H9 (cell line): ENCODE data around the gene CFAP97D2. TPM values are rescaled to one million over a fixed set of nuclear protein-coding genes. Genes with fewer than 3 reads are reported as not detected.

Experiments
- DNase-seq: peaks from one replicate; pipeline ENCODE4 v3.0.0-alpha.2; 2017
- H2AFZ ChIP-seq: one replicate; pipeline ENCODE4 v1.6.1; 2013; ENCODE audit warnings: mild to moderate bottlenecking, low read length, control low read depth, moderate library complexity
- H2AK5ac ChIP-seq: 2 replicates; pipeline ENCODE4 v1.6.1; 2013; ENCODE audit warnings: low read length, control low read depth, mixed read lengths; ENCODE audit not compliant: insufficient read length
- H2BK120ac ChIP-seq: one replicate; pipeline ENCODE4 v1.6.1; 2013; ENCODE audit warnings: low read depth, mild to moderate bottlenecking, low read length, control low read depth, inconsistent platforms; ENCODE audit not compliant: poor library complexity, severe bottlenecking
- H2BK12ac ChIP-seq: 2 replicates; pipeline ENCODE4 v1.6.1; 2013; ENCODE audit warnings: low read length, control low read depth, mixed read lengths, low read depth; ENCODE audit not compliant: insufficient read length
- H2BK15ac ChIP-seq: 2 replicates; pipeline ENCODE4 v1.6.1; 2013; ENCODE audit warnings: low read depth, low read length, control low read depth
- H2BK20ac ChIP-seq: one replicate; pipeline ENCODE4 v1.6.1; 2013; ENCODE audit warnings: low read depth, mild to moderate bottlenecking, low read length, control low read depth, inconsistent platforms; ENCODE audit not compliant: poor library complexity, severe bottlenecking
- H2BK5ac ChIP-seq: 2 replicates; pipeline ENCODE4 v1.6.1; 2013; ENCODE audit warnings: low read length, control low read depth, mixed read lengths; ENCODE audit not compliant: insufficient read length
- H3K14ac ChIP-seq: 2 replicates; pipeline ENCODE4 v1.6.1; 2013; ENCODE audit warnings: low read length, control low read depth; ENCODE audit not compliant: insufficient read depth
- H3K18ac ChIP-seq: 2 replicates; pipeline ENCODE4 v1.6.1; 2013; ENCODE audit warnings: low read depth, mild to moderate bottlenecking, mixed read lengths, low read length, control low read depth; ENCODE audit not compliant: insufficient read length
- H3K23ac ChIP-seq: 2 replicates; pipeline ENCODE4 v1.6.1; 2013; ENCODE audit warnings: low read length, control low read depth, mixed read lengths, low read depth; ENCODE audit not compliant: insufficient read length
- H3K23me2 ChIP-seq: 2 replicates; pipeline ENCODE4 v1.6.1; 2013; ENCODE audit warnings: low read depth, mild to moderate bottlenecking, mixed read lengths, low read length, control low read depth; ENCODE audit not compliant: insufficient read length, poor library complexity, severe bottlenecking
- H3K27ac ChIP-seq: 2 replicates; pipeline ENCODE4 v1.5.1; 2013; ENCODE audit warnings: low read length, control low read depth, mixed read lengths, low read depth; ENCODE audit not compliant: insufficient read length
- H3K27me3 ChIP-seq: 2 replicates; pipeline ENCODE4 v1.6.1; 2013; ENCODE audit warnings: low read length, control low read depth, inconsistent platforms; ENCODE audit not compliant: insufficient read depth
- H3K4ac ChIP-seq: 2 replicates; pipeline ENCODE4 v1.6.1; 2013; ENCODE audit warnings: low read depth, mild to moderate bottlenecking, control low read depth, inconsistent platforms, low read length, moderate library complexity
- H3K4me1 ChIP-seq: 2 replicates; pipeline ENCODE4 v1.6.1; 2013; ENCODE audit warnings: low read length, control low read depth, inconsistent platforms; ENCODE audit not compliant: insufficient read depth
- H3K4me2 ChIP-seq: 2 replicates; pipeline ENCODE4 v1.6.1; 2013; ENCODE audit warnings: low read length, control low read depth, mixed read lengths; ENCODE audit not compliant: insufficient read length, insufficient read depth
- H3K56ac ChIP-seq: 2 replicates; pipeline ENCODE4 v1.6.1; 2013; ENCODE audit warnings: low read depth, mild to moderate bottlenecking, mixed read lengths, low read length, control low read depth; ENCODE audit not compliant: insufficient read length
- H3K79me1 ChIP-seq: 2 replicates; pipeline ENCODE4 v1.6.1; 2013; ENCODE audit warnings: low read depth, mild to moderate bottlenecking, moderate library complexity, low read length, control low read depth, inconsistent platforms; ENCODE audit not compliant: insufficient read depth, poor library complexity, severe bottlenecking
- H3K79me2 ChIP-seq: 2 replicates; pipeline ENCODE4 v1.6.1; 2013; ENCODE audit warnings: low read length, control low read depth, inconsistent platforms; ENCODE audit not compliant: insufficient read depth
- H3K9ac ChIP-seq: 2 replicates; pipeline ENCODE4 v1.6.1; 2013; ENCODE audit warnings: low read length, control low read depth, mixed read lengths; ENCODE audit not compliant: insufficient read length; ENCODE audit errors: extremely low read depth
- H3K9me3 ChIP-seq: one replicate; pipeline ENCODE4 v1.6.1; 2013; ENCODE audit warnings: low read depth, low read length, inconsistent platforms; ENCODE audit not compliant: control insufficient read depth
- H3T11ph ChIP-seq: one replicate; pipeline ENCODE4 v1.6.1; 2013; ENCODE audit warnings: mild to moderate bottlenecking, low read length, control low read depth, inconsistent platforms
- H4K20me1 ChIP-seq: one replicate; pipeline ENCODE4 v1.6.1; 2013; ENCODE audit not compliant: control insufficient read depth, insufficient read length, insufficient read depth
- H4K5ac ChIP-seq: 2 replicates; pipeline ENCODE4 v1.6.1; 2013; ENCODE audit warnings: low read depth, mild to moderate bottlenecking, mixed read lengths, low read length, control low read depth; ENCODE audit not compliant: insufficient read length
- H4K8ac ChIP-seq: replicated peaks from 2 replicates; pipeline ENCODE4 v1.6.1; 2013; ENCODE audit warnings: low read length, control low read depth, mixed read lengths, low read depth; ENCODE audit not compliant: insufficient read length
- H4K91ac ChIP-seq: 2 replicates; pipeline ENCODE4 v1.6.1; 2013; ENCODE audit warnings: low read depth, mild to moderate bottlenecking, moderate library complexity, mixed read lengths, low read length, control low read depth; ENCODE audit not compliant: insufficient read length
- H3K27ac Mint-ChIP-seq, 3 experiments: 2 replicates in 2 of 3; 3 replicates in 1 of 3; pipeline ENCODE4 v1.8.0; 2020 to 2021; ENCODE audit warnings: mixed read lengths in 3 of 3, mild to moderate bottlenecking in 1 of 3, moderate library complexity in 1 of 3
- H3K27me3 Mint-ChIP-seq: 2 replicates; pipeline ENCODE4 v1.8.0; 2021; ENCODE audit warnings: low read depth, mild to moderate bottlenecking, moderate library complexity, mixed read lengths
- H3K36me3 Mint-ChIP-seq, 3 experiments: 2 replicates in 2 of 3; 3 replicates in 1 of 3; pipeline ENCODE4 v1.8.0; 2020 to 2021; ENCODE audit warnings: low read depth in 3 of 3, mixed read lengths in 3 of 3; ENCODE audit not compliant: insufficient read depth in 1 of 3
- H3K4me1 Mint-ChIP-seq, 2 experiments: 2 replicates each; pipeline ENCODE4 v1.8.0; 2020; ENCODE audit warnings: mixed read lengths in 2 of 2
- H3K4me3 Mint-ChIP-seq, 2 experiments: 2 replicates in 1 of 2; 3 replicates in 1 of 2; pipeline ENCODE4 v1.8.0; 2020 to 2021; ENCODE audit warnings: mild to moderate bottlenecking in 2 of 2, mixed read lengths in 2 of 2, moderate library complexity in 1 of 2
- H3K9me3 Mint-ChIP-seq, 2 experiments: 2 replicates in 1 of 2; 3 replicates in 1 of 2; pipeline ENCODE4 v1.8.0; 2020; ENCODE audit warnings: mild to moderate bottlenecking in 2 of 2, mixed read lengths in 2 of 2, moderate library complexity in 1 of 2
- WGBS: extraction: QIAGEN DNeasy Blood & Tissue Kit; methylation state at CpG from one replicate; pipeline ENCODE4 v1.1.7; 2013; ENCODE audit warnings: missing lambda C conversion rate, low lambda C conversion rate, mixed read lengths; ENCODE audit not compliant: insufficient read length; ENCODE audit errors: extremely low coverage; 5-methylcytosine and 5-hydroxymethylcytosine counted together
- total RNA-seq: library from RNA; stranded (reverse); gene quantifications from 2 replicates; pipeline ENCODE4 v1.2.1, GENCODE V29; 2021
- TF ChIP-seq, protein P1 (sequence below): fragments of 200-600 bp; sonication (generic); conservative IDR thresholded peaks from 3 replicates; pipeline ENCODE4 v1.8.0; 2021; ENCODE audit warnings: antibody characterized with exemption, mild to moderate bottlenecking

The CFAP97D2 gene
- total RNA-seq, 1 experiment from 2014 or later: not detected

DNA sequence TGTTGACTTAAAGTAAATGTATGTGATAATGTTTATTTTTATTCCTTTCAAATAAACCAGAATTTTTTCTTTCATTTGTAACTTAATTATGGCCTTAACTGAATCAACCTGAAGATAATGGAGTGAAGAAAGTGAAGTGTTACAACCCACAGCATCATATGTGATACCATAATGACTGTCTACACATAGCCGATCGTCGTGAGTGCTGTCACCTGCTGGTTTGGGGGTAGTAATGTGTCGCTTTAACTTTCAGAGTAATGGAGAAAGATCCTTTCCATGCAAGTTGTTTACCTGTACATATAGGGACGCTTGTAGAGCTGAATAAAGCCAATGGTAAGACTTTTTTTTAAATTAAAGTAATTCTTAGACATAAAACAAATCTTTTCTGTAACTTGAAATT, 65.6 kb downstream of the CFAP97D2 start:
- Histone ChIP-seq H3K79me2 (no peaks in the 10 kb centered on the region), H3K27ac (no peak overlapping the region), H3K27me3 (no peaks in the 10 kb centered on the region), H2BK5ac (no peak overlapping the region), H2BK15ac (no peak overlapping the region), H3K9me3 (no peaks in the 10 kb centered on the region), H4K8ac (no peak overlapping the region), H2BK120ac (no peak overlapping the region), H3K56ac (no peak overlapping the region), H2AFZ (no peak overlapping the region), H3K23me2 (no peaks in the 10 kb centered on the region), H3K18ac (no peak overlapping the region), H3K4me1 (no peaks in the 10 kb centered on the region; the same call in 1 of the 2 replicates), H4K91ac (no peak overlapping the region), H4K20me1 (no peaks in the 10 kb centered on the region), H3T11ph (no peak overlapping the region), H3K14ac (no peak overlapping the region), H3K9ac (no peak overlapping the region), H3K23ac (no peak overlapping the region), H2AK5ac (no peak overlapping the region), H2BK20ac (no peak overlapping the region), H3K79me1 (no peaks in the 10 kb centered on the region), H3K4ac (no peak overlapping the region), H3K4me2 (no peak overlapping the region), H4K5ac (no peak overlapping the region), H2BK12ac (no peak overlapping the region)
- peaks cover 1% of the 10 kb centered on the region; the same call in 1 of the 2 replicates for H3K27me3 Mint-ChIP-seq
- peaks cover 64 to 96% (median 90%) of the 10 kb centered on the region in 3 experiments for H3K36me3 Mint-ChIP-seq
- no CpG with 5 or more reads among the region's 5 CpGs for WGBS
- no peak for DNase-seq
- TF ChIP-seq, protein P1, sequence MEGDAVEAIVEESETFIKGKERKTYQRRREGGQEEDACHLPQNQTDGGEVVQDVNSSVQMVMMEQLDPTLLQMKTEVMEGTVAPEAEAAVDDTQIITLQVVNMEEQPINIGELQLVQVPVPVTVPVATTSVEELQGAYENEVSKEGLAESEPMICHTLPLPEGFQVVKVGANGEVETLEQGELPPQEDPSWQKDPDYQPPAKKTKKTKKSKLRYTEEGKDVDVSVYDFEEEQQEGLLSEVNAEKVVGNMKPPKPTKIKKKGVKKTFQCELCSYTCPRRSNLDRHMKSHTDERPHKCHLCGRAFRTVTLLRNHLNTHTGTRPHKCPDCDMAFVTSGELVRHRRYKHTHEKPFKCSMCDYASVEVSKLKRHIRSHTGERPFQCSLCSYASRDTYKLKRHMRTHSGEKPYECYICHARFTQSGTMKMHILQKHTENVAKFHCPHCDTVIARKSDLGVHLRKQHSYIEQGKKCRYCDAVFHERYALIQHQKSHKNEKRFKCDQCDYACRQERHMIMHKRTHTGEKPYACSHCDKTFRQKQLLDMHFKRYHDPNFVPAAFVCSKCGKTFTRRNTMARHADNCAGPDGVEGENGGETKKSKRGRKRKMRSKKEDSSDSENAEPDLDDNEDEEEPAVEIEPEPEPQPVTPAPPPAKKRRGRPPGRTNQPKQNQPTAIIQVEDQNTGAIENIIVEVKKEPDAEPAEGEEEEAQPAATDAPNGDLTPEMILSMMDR: no peak
- H3K27ac Mint-ChIP-seq: no peak overlapping the region
- H3K4me1 Mint-ChIP-seq: peaks cover 11 to 13% of the 10 kb centered on the region in 2 experiments
- H3K9me3 Mint-ChIP-seq: no peaks in the 10 kb centered on the region; a peak in 1 of 5 replicates
- H3K4me3 Mint-ChIP-seq: no peak overlapping the region
